K562 (cell line): ENCODE data around the gene NDUFAF5. TPM values are rescaled to one million over a fixed set of nuclear protein-coding genes. Genes with fewer than 3 reads are reported as not detected.

ENCODE experiments used
- ATAC-seq: fragments of 200-7000 bp; cut with Tn5 transposase; 3 replicates; pipeline ENCODE4 v1.9.1; 2020; ENCODE audit warnings: moderate library complexity
- BruUV-seq: library from RNA; stranded (reverse); fragments of 400-500 nt; replicated peaks from 2 replicates; lab custom pipeline; 2021; lab: Mats Ljungman, UMichigan
- CTCF ChIA-PET: fragments of 300-600 bp; formaldehyde crosslinking; extraction: SDS; loops from one replicate; lab custom pipeline; 2021; ENCODE audit warnings: low intra/inter-chr PET ratio; lab: Yijun Ruan, JAX
- POLR2A ChIA-PET: fragments of 300-600, 350-650 bp; sonication (Branson Sonifier 250); formaldehyde crosslinking; extraction: SDS; loops from one replicate; lab custom pipeline; 2021; ENCODE audit warnings: antibody characterized with exemption, inconsistent platforms; lab: Yijun Ruan, JAX
- DNase-seq, 4 experiments: peaks; one replicate each; pipeline versions ENCODE4 v3.0.0 to v3.0.0-alpha.2; 2011 to 2018; ENCODE audit warnings: low spot score in 3 of 4, mixed read lengths in 3 of 4; ENCODE audit errors: extremely low read depth in 1 of 4
- FAIRE-seq: peaks from 2 replicates; lab custom pipeline; 2011; peaks lifted over from hg19 to GRCh38; lab: Jason Lieb, UNC
- H2AFZ ChIP-seq: 2 replicates; pipeline ENCODE4 v1.6.0; 2011; ENCODE audit warnings: low read depth, low read length, control low read depth, inconsistent platforms
- H3K27ac ChIP-seq: fragments of 200-600 bp; 3 replicates; pipeline ENCODE4 v1.8.0; 2011; ENCODE audit warnings: low read depth, mild to moderate bottlenecking, control low read depth, inconsistent platforms, low read length, moderate library complexity, mixed read lengths; ENCODE audit errors: extremely low read depth
- H3K27me3 ChIP-seq, 2 experiments: fragments of 300-600 bp in 1 of 2; 2 replicates in 1 of 2; 3 replicates in 1 of 2; pipeline versions ENCODE4 v1.6.0 to v1.8.0; 2011; ENCODE audit warnings: inconsistent platforms in 2 of 2, low read length in 2 of 2, mild to moderate bottlenecking in 1 of 2, mixed read lengths in 1 of 2, moderate library complexity in 1 of 2; ENCODE audit not compliant: control insufficient read depth in 2 of 2, insufficient read depth in 2 of 2
- H3K36me3 ChIP-seq: fragments of 300-600 bp; 3 replicates; pipeline ENCODE4 v1.8.0; 2011; ENCODE audit warnings: mild to moderate bottlenecking, low read length, inconsistent platforms; ENCODE audit not compliant: control insufficient read depth, insufficient read depth
- H3K4me1 ChIP-seq, 2 experiments: fragments of 200-600 bp in 1 of 2; replicated peaks in 1 of 2; 2 replicates in 1 of 2; 3 replicates in 1 of 2; pipeline versions ENCODE4 v1.5.1 to v1.8.0; 2011; ENCODE audit warnings: inconsistent platforms in 2 of 2, low read length in 2 of 2, mild to moderate bottlenecking in 1 of 2, mixed read lengths in 1 of 2, moderate library complexity in 1 of 2; ENCODE audit not compliant: control insufficient read depth in 2 of 2, insufficient read depth in 2 of 2
- H3K4me2 ChIP-seq: 2 replicates; pipeline ENCODE4 v1.6.1; 2011; ENCODE audit warnings: low read length, control low read depth, inconsistent platforms, mixed read lengths; ENCODE audit not compliant: insufficient read depth
- H3K4me3 ChIP-seq: fragments of 200-600 bp; sonication (generic), shearing (Covaris generic); 2 replicates; pipeline ENCODE4 v1.5.1; 2016; ENCODE audit warnings: control low read depth, inconsistent platforms
- H3K79me2 ChIP-seq: fragments of 200-600 bp; 3 replicates; pipeline ENCODE4 v1.8.0; 2011; ENCODE audit warnings: low read length, inconsistent platforms; ENCODE audit not compliant: control insufficient read depth, insufficient read depth
- H3K9ac ChIP-seq, 2 experiments: 2 replicates each; pipeline versions ENCODE4 v1.6.0 to v1.6.1; 2011; ENCODE audit warnings: low read depth in 2 of 2, low read length in 2 of 2, control low read depth in 1 of 2, inconsistent platforms in 1 of 2, mild to moderate bottlenecking in 1 of 2, mixed read lengths in 1 of 2; ENCODE audit not compliant: insufficient read depth in 1 of 2
- H3K9me1 ChIP-seq: one replicate; pipeline ENCODE4 v1.6.0; 2011; ENCODE audit warnings: inconsistent platforms, mild to moderate bottlenecking, low read length, moderate library complexity; ENCODE audit not compliant: control insufficient read depth, insufficient read depth
- H3K9me3 ChIP-seq: replicated peaks from 2 replicates; pipeline ENCODE4 v1.5.1; 2011; ENCODE audit warnings: low read depth, low read length, inconsistent platforms; ENCODE audit not compliant: control insufficient read depth, insufficient read depth
- H4K20me1 ChIP-seq: replicated peaks from 2 replicates; pipeline ENCODE4 v1.6.1; 2011; ENCODE audit warnings: low read length, inconsistent platforms, mixed read lengths; ENCODE audit not compliant: control insufficient read depth, insufficient read depth
- ASH1L ChIP-seq: fragments of 450-650 bp; IDR thresholded peaks from 2 replicates; pipeline ENCODE4 v1.6.1; 2018; ENCODE audit warnings: borderline replicate concordance, mild to moderate bottlenecking, low read depth; ENCODE audit not compliant: partially characterized antibody
- HOXB6 ChIP-seq: fragments of 250-450 bp; sonication (Bioruptor Pico); IDR thresholded peaks from 2 replicates; pipeline ENCODE4 v1.5.1; 2022; ENCODE audit warnings: mild to moderate bottlenecking, borderline replicate concordance
- MBD2 ChIP-seq: sonication (generic); IDR thresholded peaks from 2 replicates; pipeline ENCODE4 v1.6.1; 2016; ENCODE audit warnings: low read depth, borderline replicate concordance
- MTA2 ChIP-seq: fragments of 450-650 bp; IDR thresholded peaks from 2 replicates; pipeline ENCODE4 v1.6.1; 2016; ENCODE audit warnings: low read depth
- PML ChIP-seq: IDR thresholded peaks from 2 replicates; pipeline ENCODE4 v1.6.1; 2012; ENCODE audit warnings: low read length, inconsistent platforms
- RBM15 ChIP-seq: fragments of 200-400 bp; formaldehyde crosslinking; IDR thresholded peaks from 2 replicates; pipeline ENCODE4 v1.6.1; 2018; ENCODE audit warnings: mild to moderate bottlenecking, low read length, moderate library complexity; ENCODE audit not compliant: insufficient read depth
- SMARCB1 ChIP-seq: IDR thresholded peaks from 2 replicates; pipeline ENCODE4 v1.6.1; 2011; ENCODE audit warnings: improper control_type of control experiment, low read depth; ENCODE audit not compliant: insufficient read length
- ZBTB1 ChIP-seq: sonication (generic); formaldehyde crosslinking; IDR thresholded peaks from 2 replicates; pipeline ENCODE4 v1.8.1; 2023; ENCODE audit warnings: missing genetic modification reagents, low read depth, mild to moderate bottlenecking, borderline replicate concordance
- ZNF174 ChIP-seq: fragments of 250-450 bp; sonication (Bioruptor Pico); IDR thresholded peaks from 2 replicates; pipeline ENCODE4 v1.4.0; 2020; ENCODE audit warnings: mild to moderate bottlenecking
- WGBS: fragments of 100-300 bp; shearing (Covaris generic); methylation state at CpG from one replicate; pipeline ENCODE4 v1.1.6; 2016; ENCODE audit warnings: low coverage, mixed read lengths; ENCODE audit not compliant: insufficient coverage; ENCODE audit errors: missing lambda C conversion rate; 5-methylcytosine and 5-hydroxymethylcytosine counted together
- in situ Hi-C: fragments of 300-500 bp; cut with MboI; formaldehyde crosslinking; loops from 4 replicates; pipeline ENCODE4 v1.15.0; 2018; ENCODE audit warnings: inconsistent platforms, mixed read lengths
- intact Hi-C: fragments of 100-400 bp; cut with micrococcal nuclease; formaldehyde crosslinking; loops from 2 replicates; pipeline ENCODE4 v1.14.2; 2022
- polyA plus RNA-seq, 8 experiments: library from polyadenylated mRNA; depleted of rRNA in 4 of 8; stranded (reverse) in 5 of 8; unstranded in 3 of 8; fragments of >200 nt; fragmentation: Nextera tagmentation in 2 of 8; fragmentation: Illumina TruSeq in 1 of 8; extraction: Ambion mirVana in 2 of 8; extraction: Trizol in 1 of 8; gene quantifications; 2 replicates each; pipeline versions ENCODE4 v1.2.1 to v1.2.3, GENCODE V29; 2011 to 2014; ENCODE audit warnings: inconsistent platforms in 1 of 8, missing spikeins in 1 of 8
- total RNA-seq, 7 experiments: library from RNA; depleted of rRNA in 6 of 7; stranded (reverse); fragments of >200 nt in 6 of 7; fragmentation: Illumina TruSeq in 2 of 7; extraction: Trizol in 2 of 7; gene quantifications; 2 replicates each; pipeline versions ENCODE4 v1.2.1 to v1.2.3, GENCODE V29; 2011 to 2021; ENCODE audit warnings: low replicate concordance in 1 of 7
- TF ChIP-seq, protein P1 (sequence below): fragments of 200-800 bp; sonication (Bioruptor generic); IDR thresholded peaks from 2 replicates; pipeline ENCODE4 v1.6.1; 2017; ENCODE audit warnings: missing genetic modification characterization, missing compliant biosample characterization
- TF ChIP-seq, protein P2 (sequence below), 3 experiments: fragments of 200-800 bp in 1 of 3; fragments of 250-450 bp in 1 of 3; fragments of 450-650 bp in 1 of 3; sonication (Bioruptor Pico) in 1 of 3; sonication (Bioruptor generic) in 1 of 3; formaldehyde crosslinking in 1 of 3; IDR thresholded peaks; 2 replicates each; pipeline versions ENCODE4 v1.6.1 to v1.8.0; 2016 to 2022; ENCODE audit warnings: mild to moderate bottlenecking in 2 of 3, missing genetic modification characterization in 2 of 3, missing compliant biosample characterization in 1 of 3, moderate library complexity in 1 of 3

Gene NDUFAF5
- total and polyA plus RNA-seq, 9 of the 15 experiments (the other 6 are each of a cell fraction or from before 2014, with no cell fraction given) = 17.2 to 33.1 (median 27.3) TPM

DNA sequence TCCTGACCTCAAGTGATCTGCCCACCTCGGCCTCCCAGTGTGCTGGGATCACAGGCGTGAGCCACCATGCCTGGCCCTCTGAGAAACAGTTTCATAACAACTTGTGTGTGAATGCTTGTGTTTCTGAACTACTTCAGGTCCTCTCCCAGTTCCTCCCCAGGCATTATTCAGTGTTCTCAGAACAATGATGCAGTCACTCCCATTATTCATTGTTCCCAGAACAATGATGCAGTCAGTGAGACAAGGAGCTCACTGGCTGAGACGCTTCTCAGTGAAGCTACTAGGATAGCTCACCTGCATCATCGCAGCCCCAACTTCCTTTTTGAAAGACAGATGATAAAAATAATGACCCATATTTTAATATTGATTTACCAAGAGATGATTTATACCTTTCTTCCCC is 71.5 kb downstream of the NDUFAF5 start:
- Histone ChIP-seq H3K79me2 (no peaks in the 10 kb centered on the region), H3K4me3 (no peak overlapping the region), H2AFZ (no peak overlapping the region), H3K27me3 (peaks cover 0 to 4% of the 10 kb centered on the region in 2 experiments; a peak in 1 of 5 replicates), H3K4me1 (no peaks in the 10 kb centered on the region), H3K36me3 (no peaks in the 10 kb centered on the region), H3K4me2 (no peak overlapping the region), H4K20me1 (no peaks in the 10 kb centered on the region), H3K9me1 (no peaks in the 10 kb centered on the region)
- WGBS = 4% methylated on average over 3 of the region's 4 CpGs
- DNase-seq (no peak), ATAC-seq (no peak)
- no TSS peak for BruUV-seq
- ChIA-PET POLR2A (no interaction called here), CTCF (no interaction called here)
- no peak for TF ChIP-seq SMARCB1
- TF ChIP-seq, all 486 proteins: peak for 0
- no peak for FAIRE-seq
- Histone ChIP-seq H3K9me3 (no peaks in the 10 kb centered on the region), H3K27ac (no peak overlapping the region), H3K9ac (no peak overlapping the region)
- intact Hi-C loops (no loop called here), in situ Hi-C loops (no loop called here)

DNA sequence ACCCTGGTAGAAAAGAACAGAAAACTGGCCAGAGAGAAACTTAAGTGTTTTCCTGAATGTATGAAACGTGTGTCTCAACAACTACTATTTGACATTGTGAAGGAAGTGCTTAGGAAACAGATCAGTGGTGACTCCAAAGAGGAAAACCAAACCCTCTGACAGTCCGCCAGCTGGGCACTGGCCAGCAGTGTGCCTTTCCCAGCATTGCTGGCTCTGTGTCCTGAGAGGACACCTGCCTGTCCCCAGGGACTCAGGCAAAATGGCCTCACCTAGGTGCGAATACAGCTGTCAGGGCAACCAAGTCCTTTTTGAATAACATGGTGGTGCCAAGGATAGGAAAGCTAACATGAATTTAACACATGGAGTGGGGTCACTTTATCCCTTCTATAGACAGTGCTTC is 72.5 kb downstream of the NDUFAF5 start:
- no peak overlapping the region for H3K9ac ChIP-seq
- H3K9me3 ChIP-seq = no peaks in the 10 kb centered on the region
- WGBS = 0% methylated on average over 2 of the region's 3 CpGs
- no peaks in the 10 kb centered on the region for H3K36me3 ChIP-seq
- no peak overlapping the region for H2AFZ ChIP-seq
- in situ Hi-C loops (no loop called here), intact Hi-C loops (no loop called here)
- no peaks in the 10 kb centered on the region for H3K79me2 ChIP-seq
- peaks cover 0 to 4% of the 10 kb centered on the region in 2 experiments; a peak in 1 of 5 replicates for H3K27me3 ChIP-seq
- no TSS peak for BruUV-seq
- ATAC-seq = no peak
- H4K20me1 ChIP-seq = no peaks in the 10 kb centered on the region
- ChIA-PET CTCF (no interaction called here), POLR2A (no interaction called here)
- no peak overlapping the region for H3K27ac ChIP-seq
- no peak overlapping the region for H3K4me3 ChIP-seq
- DNase-seq = no peak
- FAIRE-seq = no peak
- no peaks in the 10 kb centered on the region for H3K9me1 ChIP-seq
- no peak overlapping the region for H3K4me2 ChIP-seq
- no peaks in the 10 kb centered on the region for H3K4me1 ChIP-seq
- TF ChIP-seq ZBTB1 (CRISPR knock-in tag) (no peak), MBD2 (no peak), ASH1L (no peak), MTA2 (no peak), HOXB6 (CRISPR knock-in tag) (no peak), PML (no peak), RBM15 (no peak), ZNF174 (CRISPR knock-in tag) (no peak)
- TF ChIP-seq, protein P1, sequence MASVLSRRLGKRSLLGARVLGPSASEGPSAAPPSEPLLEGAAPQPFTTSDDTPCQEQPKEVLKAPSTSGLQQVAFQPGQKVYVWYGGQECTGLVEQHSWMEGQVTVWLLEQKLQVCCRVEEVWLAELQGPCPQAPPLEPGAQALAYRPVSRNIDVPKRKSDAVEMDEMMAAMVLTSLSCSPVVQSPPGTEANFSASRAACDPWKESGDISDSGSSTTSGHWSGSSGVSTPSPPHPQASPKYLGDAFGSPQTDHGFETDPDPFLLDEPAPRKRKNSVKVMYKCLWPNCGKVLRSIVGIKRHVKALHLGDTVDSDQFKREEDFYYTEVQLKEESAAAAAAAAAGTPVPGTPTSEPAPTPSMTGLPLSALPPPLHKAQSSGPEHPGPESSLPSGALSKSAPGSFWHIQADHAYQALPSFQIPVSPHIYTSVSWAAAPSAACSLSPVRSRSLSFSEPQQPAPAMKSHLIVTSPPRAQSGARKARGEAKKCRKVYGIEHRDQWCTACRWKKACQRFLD (CRISPR knock-in tag) = no peak
- TF ChIP-seq, protein P2, sequence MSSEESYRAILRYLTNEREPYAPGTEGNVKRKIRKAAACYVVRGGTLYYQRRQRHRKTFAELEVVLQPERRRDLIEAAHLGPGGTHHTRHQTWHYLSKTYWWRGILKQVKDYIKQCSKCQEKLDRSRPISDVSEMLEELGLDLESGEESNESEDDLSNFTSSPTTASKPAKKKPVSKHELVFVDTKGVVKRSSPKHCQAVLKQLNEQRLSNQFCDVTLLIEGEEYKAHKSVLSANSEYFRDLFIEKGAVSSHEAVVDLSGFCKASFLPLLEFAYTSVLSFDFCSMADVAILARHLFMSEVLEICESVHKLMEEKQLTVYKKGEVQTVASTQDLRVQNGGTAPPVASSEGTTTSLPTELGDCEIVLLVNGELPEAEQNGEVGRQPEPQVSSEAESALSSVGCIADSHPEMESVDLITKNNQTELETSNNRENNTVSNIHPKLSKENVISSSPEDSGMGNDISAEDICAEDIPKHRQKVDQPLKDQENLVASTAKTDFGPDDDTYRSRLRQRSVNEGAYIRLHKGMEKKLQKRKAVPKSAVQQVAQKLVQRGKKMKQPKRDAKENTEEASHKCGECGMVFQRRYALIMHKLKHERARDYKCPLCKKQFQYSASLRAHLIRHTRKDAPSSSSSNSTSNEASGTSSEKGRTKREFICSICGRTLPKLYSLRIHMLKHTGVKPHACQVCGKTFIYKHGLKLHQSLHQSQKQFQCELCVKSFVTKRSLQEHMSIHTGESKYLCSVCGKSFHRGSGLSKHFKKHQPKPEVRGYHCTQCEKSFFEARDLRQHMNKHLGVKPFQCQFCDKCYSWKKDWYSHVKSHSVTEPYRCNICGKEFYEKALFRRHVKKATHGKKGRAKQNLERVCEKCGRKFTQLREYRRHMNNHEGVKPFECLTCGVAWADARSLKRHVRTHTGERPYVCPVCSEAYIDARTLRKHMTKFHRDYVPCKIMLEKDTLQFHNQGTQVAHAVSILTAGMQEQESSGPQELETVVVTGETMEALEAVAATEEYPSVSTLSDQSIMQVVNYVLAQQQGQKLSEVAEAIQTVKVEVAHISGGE (CRISPR knock-in tag; IDR thresholded peaks at IDR 0.05) = no peak
